PFSK-1 (cell line): ENCODE results near the gene SOCS7.

ENCODE experiments used
- FOXP2 ChIP-seq: optimal IDR thresholded peaks from 2 replicates; pipeline ENCODE3; 2011; ENCODE audit warnings: borderline replicate concordance, control low read depth, inconsistent platforms; ENCODE audit not compliant: insufficient read depth; ENCODE audit errors: extremely low read length, extremely low read depth
- POLR2AphosphoS5 ChIP-seq: IDR thresholded peaks from 2 replicates; pipeline ENCODE4 v1.6.1; 2012; ENCODE audit warnings: low read depth, mild to moderate bottlenecking, control low read depth, low read length, moderate library complexity
- SIN3A ChIP-seq: IDR thresholded peaks from 2 replicates; pipeline ENCODE4 v1.6.1; 2012; ENCODE audit warnings: mild to moderate bottlenecking, low read length, moderate library complexity, borderline replicate concordance; ENCODE audit not compliant: insufficient read depth
- TAF1 ChIP-seq: IDR thresholded peaks from 2 replicates; pipeline ENCODE4 v1.6.1; 2012; ENCODE audit warnings: low read length, control low read depth, borderline replicate concordance; ENCODE audit not compliant: insufficient read depth
- TF ChIP-seq, protein P1 (sequence below), 2 experiments: IDR thresholded peaks; 2 replicates each; pipeline versions ENCODE4 v1.6.1 to v1.8.0; 2011 to 2012; ENCODE audit warnings: low read depth in 2 of 2, low read length in 2 of 2, control low read depth in 1 of 2, inconsistent platforms in 1 of 2, mild to moderate bottlenecking in 1 of 2, moderate library complexity in 1 of 2; ENCODE audit not compliant: insufficient read depth in 1 of 2

The SOCS7 gene

DNA sequence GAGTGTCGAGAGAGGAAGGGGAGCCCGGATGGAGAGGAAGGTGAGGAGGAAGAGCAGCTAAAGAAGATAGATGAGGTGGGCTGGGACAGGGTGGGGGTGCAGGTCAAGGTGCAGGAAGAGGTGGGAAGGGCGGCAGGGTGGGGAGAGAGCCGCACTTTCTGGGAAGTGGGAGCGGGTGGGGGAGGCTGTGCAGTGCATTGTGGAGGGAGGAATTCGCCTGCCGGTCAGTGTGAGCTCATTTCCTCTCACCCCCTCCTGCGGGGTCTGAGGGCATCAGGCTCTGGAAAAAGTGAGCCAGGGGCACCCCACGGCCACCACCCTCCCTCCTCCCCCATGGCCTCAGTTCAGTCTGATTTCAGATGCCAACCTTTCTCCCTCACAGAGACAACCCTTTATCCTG is 74.1 kb downstream of the SOCS7 start:
- no peak for TF ChIP-seq SIN3A

DNA sequence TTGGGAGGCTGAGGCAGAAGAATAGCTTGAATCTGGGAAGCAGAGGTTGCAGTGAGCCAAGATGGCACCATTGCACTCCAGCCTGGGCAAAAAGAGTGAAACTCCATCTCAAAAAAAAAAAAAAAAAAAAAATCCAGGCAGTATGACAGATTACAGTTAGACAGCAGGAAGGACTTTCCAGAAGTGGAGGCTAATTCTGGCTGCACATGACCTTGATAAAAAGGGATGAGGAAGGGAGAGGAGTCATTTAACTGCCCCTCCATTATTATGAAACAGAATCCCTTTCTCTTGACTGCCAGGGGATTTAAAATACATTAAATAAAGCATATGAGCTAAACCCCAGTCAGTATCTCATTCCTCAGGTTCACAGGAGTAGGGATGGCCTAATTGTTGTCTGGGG is 74.8 kb downstream of the SOCS7 start:
- TF ChIP-seq TAF1, result no peak
- no peak for TF ChIP-seq POLR2AphosphoS5
- TF ChIP-seq SIN3A, result no peak
- TF ChIP-seq, protein P1, sequence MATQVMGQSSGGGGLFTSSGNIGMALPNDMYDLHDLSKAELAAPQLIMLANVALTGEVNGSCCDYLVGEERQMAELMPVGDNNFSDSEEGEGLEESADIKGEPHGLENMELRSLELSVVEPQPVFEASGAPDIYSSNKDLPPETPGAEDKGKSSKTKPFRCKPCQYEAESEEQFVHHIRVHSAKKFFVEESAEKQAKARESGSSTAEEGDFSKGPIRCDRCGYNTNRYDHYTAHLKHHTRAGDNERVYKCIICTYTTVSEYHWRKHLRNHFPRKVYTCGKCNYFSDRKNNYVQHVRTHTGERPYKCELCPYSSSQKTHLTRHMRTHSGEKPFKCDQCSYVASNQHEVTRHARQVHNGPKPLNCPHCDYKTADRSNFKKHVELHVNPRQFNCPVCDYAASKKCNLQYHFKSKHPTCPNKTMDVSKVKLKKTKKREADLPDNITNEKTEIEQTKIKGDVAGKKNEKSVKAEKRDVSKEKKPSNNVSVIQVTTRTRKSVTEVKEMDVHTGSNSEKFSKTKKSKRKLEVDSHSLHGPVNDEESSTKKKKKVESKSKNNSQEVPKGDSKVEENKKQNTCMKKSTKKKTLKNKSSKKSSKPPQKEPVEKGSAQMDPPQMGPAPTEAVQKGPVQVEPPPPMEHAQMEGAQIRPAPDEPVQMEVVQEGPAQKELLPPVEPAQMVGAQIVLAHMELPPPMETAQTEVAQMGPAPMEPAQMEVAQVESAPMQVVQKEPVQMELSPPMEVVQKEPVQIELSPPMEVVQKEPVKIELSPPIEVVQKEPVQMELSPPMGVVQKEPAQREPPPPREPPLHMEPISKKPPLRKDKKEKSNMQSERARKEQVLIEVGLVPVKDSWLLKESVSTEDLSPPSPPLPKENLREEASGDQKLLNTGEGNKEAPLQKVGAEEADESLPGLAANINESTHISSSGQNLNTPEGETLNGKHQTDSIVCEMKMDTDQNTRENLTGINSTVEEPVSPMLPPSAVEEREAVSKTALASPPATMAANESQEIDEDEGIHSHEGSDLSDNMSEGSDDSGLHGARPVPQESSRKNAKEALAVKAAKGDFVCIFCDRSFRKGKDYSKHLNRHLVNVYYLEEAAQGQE (IDR thresholded peaks at IDR 0.05; ENCODE audit: insufficient read depth in 1 of 2, low read depth in 2 of 2, low read length in 2 of 2), result no peak
- TF ChIP-seq FOXP2, result no peak

DNA sequence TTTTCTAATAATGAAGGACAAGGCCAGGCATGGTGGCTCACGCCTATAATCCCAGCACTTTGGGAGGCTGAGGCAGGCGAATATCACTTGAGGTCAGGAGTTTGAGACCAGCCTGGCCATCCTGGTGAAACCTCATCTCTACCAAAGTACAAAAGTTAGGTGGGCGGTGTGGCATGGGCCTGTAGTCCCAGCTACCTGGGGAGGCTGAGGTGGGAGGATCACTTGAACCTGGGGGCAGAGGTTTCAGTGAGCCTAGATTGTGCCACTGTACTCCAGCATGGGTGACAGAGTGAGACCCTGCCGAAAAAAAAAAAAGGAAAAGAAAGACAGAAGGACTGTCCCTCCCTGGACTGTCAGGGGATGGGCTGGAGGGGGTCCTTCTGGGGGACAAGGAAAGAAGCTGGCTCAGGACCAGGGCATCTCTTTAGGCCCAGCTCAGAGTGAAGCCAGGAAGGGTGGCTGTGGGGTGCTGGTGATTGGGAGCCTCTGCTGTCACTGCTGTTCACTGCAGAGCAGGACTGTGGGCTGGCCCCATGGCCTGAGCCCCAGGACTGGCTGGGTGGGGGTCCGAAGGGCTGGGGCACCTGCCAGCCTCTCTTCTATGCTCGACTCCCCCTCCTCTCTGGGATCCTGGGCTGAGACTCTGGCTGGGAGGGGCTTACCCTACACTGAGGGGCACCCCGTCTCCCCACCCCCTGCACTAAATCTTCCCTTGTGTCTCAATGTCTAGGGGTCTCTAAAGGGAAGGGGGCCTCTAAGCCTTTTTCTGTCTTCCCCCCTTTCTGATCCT is 75.7 kb downstream of the SOCS7 start:
- TF ChIP-seq, protein P1 (IDR thresholded peaks at IDR 0.05; ENCODE audit: insufficient read depth in 1 of 2, low read depth in 2 of 2, low read length in 2 of 2), result no peak
- TF ChIP-seq TAF1 (no peak), POLR2AphosphoS5 (no peak), SIN3A (no peak), FOXP2 (no peak)

DNA sequence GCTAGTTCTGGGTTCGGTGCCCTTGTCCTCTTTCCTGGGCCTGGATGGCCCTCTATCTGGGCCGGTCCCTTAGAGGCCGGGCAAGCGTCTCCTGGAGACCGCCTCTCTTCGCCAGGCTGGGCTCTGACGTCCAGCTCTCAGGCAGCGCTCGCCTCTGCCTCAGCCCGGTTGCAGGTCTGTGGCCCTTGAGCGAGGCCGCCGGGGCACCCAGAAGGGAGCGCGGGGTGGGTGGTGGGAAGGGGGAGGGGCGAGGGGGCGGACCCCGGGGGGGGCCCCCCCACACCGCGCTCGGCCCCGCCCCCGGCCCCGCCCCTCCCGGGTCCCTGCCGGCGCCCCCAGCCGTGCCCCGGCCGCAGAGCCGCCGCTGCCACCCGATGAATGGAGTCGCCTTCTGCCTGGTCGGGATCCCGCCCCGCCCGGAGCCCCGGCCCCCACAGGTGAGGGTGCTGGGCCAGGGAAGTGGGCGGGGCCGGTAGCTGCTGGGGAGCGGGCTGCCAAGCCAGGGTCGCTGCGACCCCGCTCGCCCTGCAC is 76.5 kb downstream of the SOCS7 start, which contains the start of gene ARHGAP23:
ARHGAP23 (plus strand) TSS at position 353 of the 531 bp plus-strand sequence; CDS start at position 375, 22 bp downstream.
- TF ChIP-seq SIN3A, result no peak
- no peak for TF ChIP-seq TAF1
- no peak for TF ChIP-seq FOXP2
- no peak for TF ChIP-seq POLR2AphosphoS5
- TF ChIP-seq, protein P1 (IDR thresholded peaks at IDR 0.05; ENCODE audit: insufficient read depth in 1 of 2, low read depth in 2 of 2, low read length in 2 of 2), result no peak

DNA sequence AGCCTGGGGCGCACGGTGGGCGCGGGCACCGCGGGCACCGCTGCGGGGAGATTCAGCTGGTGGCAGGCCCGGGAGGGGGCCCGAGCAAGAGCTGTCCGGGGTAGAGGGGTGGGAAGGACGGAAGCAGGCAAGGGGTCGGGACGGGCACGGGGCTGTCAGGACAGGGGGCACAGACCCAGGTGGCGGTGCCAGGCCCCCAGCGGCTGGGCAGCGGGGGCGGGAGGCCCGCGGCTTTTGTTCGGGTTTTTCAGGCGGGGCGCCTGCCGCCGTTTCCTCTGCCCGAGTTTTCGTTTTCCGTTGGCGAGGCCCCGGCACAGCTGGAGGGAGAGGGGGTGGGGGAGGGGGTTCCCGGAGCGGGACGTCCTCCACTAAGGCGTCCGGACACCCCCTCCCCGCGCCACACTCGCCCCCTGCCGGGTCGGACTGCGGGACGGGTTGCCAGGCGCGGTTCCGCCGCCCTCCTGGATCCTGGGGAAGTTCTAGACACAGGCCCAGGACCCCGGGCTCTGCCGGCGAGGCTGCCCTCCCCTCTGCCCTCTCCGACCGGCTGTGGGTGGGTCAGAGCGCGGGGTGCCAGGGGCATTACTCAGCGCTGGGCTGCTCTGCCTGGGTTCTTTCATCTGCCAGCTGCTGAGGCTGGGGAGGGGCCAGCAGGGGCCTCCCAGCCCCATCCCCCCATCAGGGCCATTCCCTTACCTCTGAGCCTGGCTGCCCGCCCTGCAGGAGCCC is 77.2 kb downstream of the SOCS7 start:
- TF ChIP-seq, protein P1 (IDR thresholded peaks at IDR 0.05; ENCODE audit: insufficient read depth in 1 of 2, low read depth in 2 of 2, low read length in 2 of 2), result no peak
- no peak for TF ChIP-seq FOXP2
- no peak for TF ChIP-seq POLR2AphosphoS5
- TF ChIP-seq SIN3A, result no peak
- TF ChIP-seq TAF1, result no peak
